ENCODE results near the gene DICER1. TPM values are rescaled to one million over a fixed set of nuclear protein-coding genes. Genes with fewer than 3 reads are reported as not detected.

Gene DICER1
- total and polyA plus RNA-seq, 8 donors: 5.7 to 37.8 (median 24.6) TPM

DNA sequence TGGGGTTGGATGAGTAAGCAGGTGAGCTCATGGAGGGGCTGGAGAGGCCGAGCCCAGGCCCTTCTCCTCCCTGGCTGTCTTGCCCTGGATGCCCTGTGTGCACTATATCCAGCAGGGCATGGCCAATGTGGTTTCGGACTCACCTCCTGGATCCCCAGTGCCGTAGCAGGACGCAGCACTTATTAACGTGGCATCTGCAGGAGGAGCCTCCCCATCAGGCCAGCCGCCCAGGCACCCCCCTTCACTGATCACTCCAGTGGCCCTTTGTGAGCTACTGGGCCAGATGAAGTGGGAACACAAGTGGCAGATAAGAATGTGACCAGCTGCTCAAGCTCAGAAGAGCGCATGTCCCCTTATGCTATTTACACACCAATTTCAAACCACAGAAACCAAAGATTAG is 43.1 kb upstream of the DICER1 start:
- no peaks in the 10 kb centered on the region for H3K9me3 ChIP-seq
- no peaks in the 10 kb centered on the region for H3K27me3 ChIP-seq
- no peak overlapping the region for H3K4me3 ChIP-seq
- FAIRE-seq (no peak), DNase-seq (peak in 3 of 6 donors; percentile 40 to 43 (median 40)), ATAC-seq (peak; percentile 66 to 87 (median 80))
- intact Hi-C loops (cut with DNase I): no loop called here
- peaks cover 0 to 3% (median 0%) of the 10 kb centered on the region in 3 donors for H3K4me1 ChIP-seq
- no peak overlapping the region for H3K27ac ChIP-seq
- 50 to 57% methylated on average over 7 of the region's 7 CpGs for WGBS, 2 donors
- TF ChIP-seq, protein P1, sequence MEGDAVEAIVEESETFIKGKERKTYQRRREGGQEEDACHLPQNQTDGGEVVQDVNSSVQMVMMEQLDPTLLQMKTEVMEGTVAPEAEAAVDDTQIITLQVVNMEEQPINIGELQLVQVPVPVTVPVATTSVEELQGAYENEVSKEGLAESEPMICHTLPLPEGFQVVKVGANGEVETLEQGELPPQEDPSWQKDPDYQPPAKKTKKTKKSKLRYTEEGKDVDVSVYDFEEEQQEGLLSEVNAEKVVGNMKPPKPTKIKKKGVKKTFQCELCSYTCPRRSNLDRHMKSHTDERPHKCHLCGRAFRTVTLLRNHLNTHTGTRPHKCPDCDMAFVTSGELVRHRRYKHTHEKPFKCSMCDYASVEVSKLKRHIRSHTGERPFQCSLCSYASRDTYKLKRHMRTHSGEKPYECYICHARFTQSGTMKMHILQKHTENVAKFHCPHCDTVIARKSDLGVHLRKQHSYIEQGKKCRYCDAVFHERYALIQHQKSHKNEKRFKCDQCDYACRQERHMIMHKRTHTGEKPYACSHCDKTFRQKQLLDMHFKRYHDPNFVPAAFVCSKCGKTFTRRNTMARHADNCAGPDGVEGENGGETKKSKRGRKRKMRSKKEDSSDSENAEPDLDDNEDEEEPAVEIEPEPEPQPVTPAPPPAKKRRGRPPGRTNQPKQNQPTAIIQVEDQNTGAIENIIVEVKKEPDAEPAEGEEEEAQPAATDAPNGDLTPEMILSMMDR (IDR thresholded peaks at IDR 0.05): no peak
- peaks cover 0 to 22% (median 5%) of the 10 kb centered on the region in 3 donors for H3K36me3 ChIP-seq

DNA sequence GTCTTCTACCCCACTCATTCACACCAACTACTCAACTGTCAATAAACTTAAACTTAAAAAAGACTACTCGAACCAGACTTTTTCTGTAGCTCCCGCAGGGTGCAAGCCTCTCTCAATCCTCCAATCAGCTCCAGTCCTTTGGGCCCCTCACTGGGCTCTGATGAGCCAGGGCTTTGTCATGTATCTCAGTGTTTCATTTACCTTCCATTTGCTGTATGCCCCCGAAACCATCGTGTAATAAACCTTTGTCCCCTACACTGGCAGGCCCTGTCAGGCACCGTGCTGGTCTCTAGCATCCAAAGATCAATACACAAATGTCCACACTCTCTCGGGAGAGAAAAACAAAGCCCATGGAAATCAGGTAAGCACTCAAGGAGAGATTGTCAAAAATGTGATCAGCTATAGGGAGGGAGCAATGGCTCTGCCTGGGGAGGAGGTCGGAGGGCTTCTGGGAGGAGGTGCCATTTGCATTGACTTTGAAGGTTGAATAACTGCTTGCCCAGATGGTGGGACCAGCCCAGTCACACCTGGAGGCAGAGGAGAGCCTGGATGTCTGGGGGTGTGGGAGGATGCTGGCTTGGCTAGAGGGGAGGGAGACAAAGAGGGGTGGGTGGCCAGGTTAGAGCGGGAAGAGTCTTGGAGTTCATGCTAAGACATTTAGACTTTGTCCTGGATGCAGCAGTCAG is 42.1 kb upstream of the DICER1 start:
- TF ChIP-seq, protein P1 (IDR thresholded peaks at IDR 0.05): no peak
- H3K4me3 ChIP-seq: no peak overlapping the region
- no peaks in the 10 kb centered on the region for H3K9me3 ChIP-seq
- 88 to 90% methylated on average over 8 of the region's 8 CpGs for WGBS, 2 donors
- no peak overlapping the region for H3K27ac ChIP-seq
- H3K27me3 ChIP-seq: no peaks in the 10 kb centered on the region
- peaks cover 0 to 3% (median 0%) of the 10 kb centered on the region in 3 donors for H3K4me1 ChIP-seq
- FAIRE-seq: no peak
- DNase-seq: no peak
- ATAC-seq: no peak
- peaks cover 0 to 23% (median 5%) of the 10 kb centered on the region in 3 donors for H3K36me3 ChIP-seq
- intact Hi-C loops (cut with DNase I): no loop called here

DNA sequence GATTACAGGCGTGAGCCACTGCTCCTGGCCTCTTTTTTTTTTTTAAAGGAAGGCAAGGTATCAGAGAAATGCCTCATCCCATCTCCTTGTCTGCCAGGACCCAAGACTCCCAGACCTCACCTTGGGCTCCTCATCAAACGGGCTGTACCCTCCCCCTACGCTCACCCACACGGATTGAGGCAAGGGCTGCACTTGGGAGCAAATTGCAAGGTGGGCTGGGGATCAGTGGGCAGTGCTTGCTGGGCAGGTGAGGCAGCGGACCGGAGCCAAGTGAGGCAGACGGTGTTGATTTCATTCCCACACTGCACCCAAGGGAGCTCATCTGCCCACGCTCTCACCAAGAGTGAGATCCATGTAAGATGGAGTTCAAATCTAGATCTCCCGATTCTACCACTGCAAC is 41.0 kb upstream of the DICER1 start:
- no peak overlapping the region for H3K27ac ChIP-seq
- H3K4me1 ChIP-seq: peaks cover 0 to 3% (median 0%) of the 10 kb centered on the region in 3 donors
- H3K9me3 ChIP-seq: no peaks in the 10 kb centered on the region
- TF ChIP-seq, protein P1 (IDR thresholded peaks at IDR 0.05): no peak
- 97 to 99% methylated on average over 9 of the region's 9 CpGs for WGBS, 2 donors
- H3K4me3 ChIP-seq: no peak overlapping the region
- H3K27me3 ChIP-seq: no peaks in the 10 kb centered on the region
- no peak for DNase-seq
- no peak for FAIRE-seq
- H3K36me3 ChIP-seq: peaks cover 0 to 23% (median under 1%) of the 10 kb centered on the region in 3 donors
- intact Hi-C loops (cut with DNase I): no loop called here
- no peak for ATAC-seq

DNA sequence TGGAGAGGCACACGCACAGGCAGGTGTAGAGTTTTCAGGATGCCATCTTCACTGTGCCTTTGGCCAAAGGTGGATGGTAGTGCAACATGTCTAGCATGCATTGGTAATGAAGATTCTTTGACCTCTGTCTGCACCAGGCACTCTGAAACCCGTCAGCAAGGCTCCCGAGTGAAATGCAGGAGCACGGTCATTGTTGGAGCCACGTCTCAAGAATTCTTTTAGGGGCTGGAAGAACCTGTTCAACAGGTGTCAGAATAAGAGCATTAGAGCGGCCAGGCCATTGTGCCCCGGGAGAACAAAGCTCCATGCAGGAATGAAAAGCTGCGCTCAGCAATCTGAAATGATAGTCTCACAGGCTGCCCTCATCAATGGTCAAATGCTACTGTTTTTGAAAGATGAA is 40.2 kb upstream of the DICER1 start:
- peaks cover 0 to 3% (median 0%) of the 10 kb centered on the region in 3 donors for H3K4me1 ChIP-seq
- WGBS, 2 donors: 71 to 74% methylated on average over 8 of the region's 8 CpGs
- H3K36me3 ChIP-seq: peaks cover 0 to 19% (median 0%) of the 10 kb centered on the region in 3 donors
- H3K4me3 ChIP-seq: no peak overlapping the region
- no peaks in the 10 kb centered on the region for H3K9me3 ChIP-seq
- ATAC-seq (peak in 3 of 4 donors; percentile 24 to 57 (median 34)), FAIRE-seq (no peak), DNase-seq (no peak)
- H3K27ac ChIP-seq: no peak overlapping the region
- TF ChIP-seq, protein P1 (IDR thresholded peaks at IDR 0.05): no peak
- no peaks in the 10 kb centered on the region for H3K27me3 ChIP-seq
- intact Hi-C loops (cut with DNase I): no loop called here
